ENCODE data around the gene ENG. TPM values are rescaled to one million over a fixed set of nuclear protein-coding genes. Genes with fewer than 3 reads are reported as not detected.

ENG gene
- total RNA-seq, 1 donor from 2014 or later, result not detected

- Mint-ChIP-seq H3K4me3 (no peak overlapping the region), H3K27me3 (ENCODE audit: insufficient read depth, low read depth) (peaks cover 8% of the 10 kb centered on the region), H3K36me3 (peaks cover 3% of the 10 kb centered on the region), H3K9me3 (no peaks in the 10 kb centered on the region), H3K27ac (no peak overlapping the region), H3K4me1 (peaks cover 51% of the 10 kb centered on the region)
- Histone ChIP-seq H3K36me3 (no peaks in the 10 kb centered on the region), H3K9me3 (ENCODE audit: low read depth) (no peaks in the 10 kb centered on the region), H2AFZ (replicated peaks) (no peak overlapping the region), H3K4me2 (no peak overlapping the region), H3K9ac (no peak overlapping the region), H3K4me1 (no peaks in the 10 kb centered on the region), H4K20me1 (ENCODE audit: low read depth) (no peaks in the 10 kb centered on the region), H3K27ac (no peak overlapping the region), H3K4me3 (no peak overlapping the region), H3K79me2 (ENCODE audit: low read depth) (no peaks in the 10 kb centered on the region), H3K27me3 (no peaks in the 10 kb centered on the region), H3F3A (ENCODE audit: low read depth) (no peaks in the 10 kb centered on the region)
- peak; percentile 93 for DNase-seq (ENCODE audit: low spot score)
- TF ChIP-seq EZH2phosphoT487 (IDR thresholded peaks at IDR 0.05), result no peak
- TF ChIP-seq, protein P1, sequence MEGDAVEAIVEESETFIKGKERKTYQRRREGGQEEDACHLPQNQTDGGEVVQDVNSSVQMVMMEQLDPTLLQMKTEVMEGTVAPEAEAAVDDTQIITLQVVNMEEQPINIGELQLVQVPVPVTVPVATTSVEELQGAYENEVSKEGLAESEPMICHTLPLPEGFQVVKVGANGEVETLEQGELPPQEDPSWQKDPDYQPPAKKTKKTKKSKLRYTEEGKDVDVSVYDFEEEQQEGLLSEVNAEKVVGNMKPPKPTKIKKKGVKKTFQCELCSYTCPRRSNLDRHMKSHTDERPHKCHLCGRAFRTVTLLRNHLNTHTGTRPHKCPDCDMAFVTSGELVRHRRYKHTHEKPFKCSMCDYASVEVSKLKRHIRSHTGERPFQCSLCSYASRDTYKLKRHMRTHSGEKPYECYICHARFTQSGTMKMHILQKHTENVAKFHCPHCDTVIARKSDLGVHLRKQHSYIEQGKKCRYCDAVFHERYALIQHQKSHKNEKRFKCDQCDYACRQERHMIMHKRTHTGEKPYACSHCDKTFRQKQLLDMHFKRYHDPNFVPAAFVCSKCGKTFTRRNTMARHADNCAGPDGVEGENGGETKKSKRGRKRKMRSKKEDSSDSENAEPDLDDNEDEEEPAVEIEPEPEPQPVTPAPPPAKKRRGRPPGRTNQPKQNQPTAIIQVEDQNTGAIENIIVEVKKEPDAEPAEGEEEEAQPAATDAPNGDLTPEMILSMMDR (IDR thresholded peaks at IDR 0.05), result peak; percentile 88
Observed at GRCh38 chr9:127869310-127870152, 15.1 kb upstream of the ENG start.

- Histone ChIP-seq H3K27me3 (no peaks in the 10 kb centered on the region), H4K20me1 (ENCODE audit: low read depth) (no peaks in the 10 kb centered on the region), H3K4me3 (no peak overlapping the region), H3K79me2 (ENCODE audit: low read depth) (no peaks in the 10 kb centered on the region), H3K9ac (no peak overlapping the region), H3K36me3 (no peaks in the 10 kb centered on the region), H3K27ac (no peak overlapping the region), H2AFZ (replicated peaks) (no peak overlapping the region), H3K4me2 (no peak overlapping the region), H3K4me1 (no peaks in the 10 kb centered on the region), H3K9me3 (ENCODE audit: low read depth) (no peaks in the 10 kb centered on the region), H3F3A (ENCODE audit: low read depth) (no peaks in the 10 kb centered on the region)
- no peaks in the 10 kb centered on the region for H3K9me3 Mint-ChIP-seq
- peaks cover 8% of the 10 kb centered on the region for H3K27me3 Mint-ChIP-seq (ENCODE audit: insufficient read depth, low read depth)
- peaks cover 3% of the 10 kb centered on the region for H3K36me3 Mint-ChIP-seq
- H3K4me3 Mint-ChIP-seq, result no peak overlapping the region
- no peak for TF ChIP-seq EZH2 (IDR thresholded peaks at IDR 0.05)
- TF ChIP-seq, protein P1 (IDR thresholded peaks at IDR 0.05), result no peak
- no peak for TF ChIP-seq EZH2phosphoT487 (IDR thresholded peaks at IDR 0.05)
- H3K4me1 Mint-ChIP-seq, result peaks cover 43% of the 10 kb centered on the region
- no peak overlapping the region for H3K27ac Mint-ChIP-seq
- DNase-seq (ENCODE audit: low spot score), result no peak
Observed at GRCh38 chr9:127868278-127868902, 13.9 kb upstream of the ENG start.

DNA sequence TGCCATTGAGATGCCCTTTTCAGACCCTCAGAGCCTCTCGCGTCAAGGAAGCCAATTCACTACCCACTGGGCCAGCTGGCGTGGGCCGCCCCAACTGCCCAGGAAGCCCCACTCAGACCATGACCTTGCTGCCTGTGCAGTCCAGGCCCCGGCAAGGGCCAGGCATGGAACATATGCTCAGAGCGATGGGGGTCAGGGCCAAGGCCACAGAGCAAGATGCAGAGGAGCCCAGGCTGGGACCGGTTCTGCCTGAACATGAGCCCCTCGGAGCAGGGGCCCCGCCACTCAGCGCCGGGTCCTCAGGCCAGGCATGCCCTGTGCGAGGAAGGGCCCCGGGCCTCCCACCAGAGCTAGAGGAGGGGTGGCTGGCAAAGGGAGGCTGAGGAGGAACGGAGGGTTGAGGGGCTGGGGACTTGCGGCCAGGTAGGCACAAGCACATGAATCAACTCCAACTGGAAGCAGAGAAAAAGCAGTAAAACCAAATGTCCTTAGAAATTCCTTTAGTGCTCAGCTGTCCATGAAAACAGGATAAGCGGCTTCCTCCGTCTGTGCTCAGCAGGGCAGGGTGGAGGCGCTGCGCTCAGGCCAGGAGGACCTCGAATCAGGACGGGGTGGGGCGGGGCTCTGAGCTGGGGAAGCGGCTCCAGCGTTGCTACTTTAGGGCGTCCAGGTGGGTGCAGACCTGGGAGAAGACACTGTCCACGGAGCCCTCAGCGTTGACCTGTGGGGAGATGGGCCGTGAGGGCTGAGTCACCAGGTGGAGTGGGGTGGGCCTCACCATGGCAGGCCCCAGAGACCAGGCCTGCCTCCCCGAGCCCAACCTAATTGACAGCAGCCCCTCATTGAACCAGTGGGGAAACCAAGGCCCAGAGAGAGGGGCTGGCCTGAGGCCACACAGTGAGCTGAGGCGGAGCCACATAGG, 13.2 kb upstream of the ENG start:
- H3K27ac Mint-ChIP-seq, result no peak overlapping the region
- Histone ChIP-seq H3K27me3 (no peaks in the 10 kb centered on the region), H4K20me1 (ENCODE audit: low read depth) (no peaks in the 10 kb centered on the region), H3K9me3 (ENCODE audit: low read depth) (no peaks in the 10 kb centered on the region), H2AFZ (replicated peaks) (no peak overlapping the region), H3K36me3 (no peaks in the 10 kb centered on the region), H3K4me3 (no peak overlapping the region), H3K4me2 (no peak overlapping the region), H3K4me1 (no peaks in the 10 kb centered on the region), H3K9ac (no peak overlapping the region), H3K27ac (no peak overlapping the region), H3K79me2 (ENCODE audit: low read depth) (no peaks in the 10 kb centered on the region), H3F3A (ENCODE audit: low read depth) (no peaks in the 10 kb centered on the region)
- peaks cover 8% of the 10 kb centered on the region for H3K27me3 Mint-ChIP-seq (ENCODE audit: insufficient read depth, low read depth)
- peak; percentile 37 for DNase-seq (ENCODE audit: low spot score)
- peaks cover 3% of the 10 kb centered on the region for H3K36me3 Mint-ChIP-seq
- H3K9me3 Mint-ChIP-seq, result no peaks in the 10 kb centered on the region
- TF ChIP-seq EZH2 (IDR thresholded peaks at IDR 0.05) (no peak), EZH2phosphoT487 (IDR thresholded peaks at IDR 0.05) (no peak)
- TF ChIP-seq, protein P1 (IDR thresholded peaks at IDR 0.05), result no peak
- H3K4me3 Mint-ChIP-seq, result no peak overlapping the region
- H3K4me1 Mint-ChIP-seq, result peaks cover 44% of the 10 kb centered on the region

All from neural progenitor cell (in vitro differentiated cells).